Stimulated activated CD4-positive, alpha-beta T cell treated with anti-CD3 and anti-CD28 coated beads, TNF-alpha, amount 100 ng/mL, for 48 hours (primary cell): ENCODE results near the gene NELFA.

ENCODE experiments used
- DNase-seq, 3 donors: peaks; one replicate each; pipeline ENCODE4 v3.0.0-alpha.2; 2020; ENCODE audit warnings: low read depth in 3 of 3

NELFA gene

DNA sequence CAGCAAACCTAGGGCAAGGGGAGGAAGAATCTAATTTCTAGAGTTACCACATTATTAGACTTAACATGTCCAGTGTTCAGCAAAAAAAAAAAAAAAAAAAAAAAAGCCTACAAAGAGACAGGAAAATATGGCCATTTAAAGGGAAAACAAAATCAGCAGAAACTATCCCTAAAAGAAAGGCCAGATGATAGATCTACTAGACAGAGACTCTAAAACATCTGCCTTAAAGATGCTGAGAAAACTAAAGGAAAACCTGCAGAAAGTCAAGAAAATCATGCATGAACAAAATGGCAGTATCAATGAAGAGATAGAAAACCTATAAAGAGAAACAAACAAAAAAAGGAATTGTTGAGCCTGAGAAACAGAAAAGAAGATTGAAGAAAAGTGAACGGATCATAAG, 43.8 kb downstream of the NELFA start:
- DNase-seq = no peak

- DNase-seq = no peak
These were observed 44.3 kb downstream of the NELFA start for GRCh38 chr4:1964443-1964842.

- no peak for DNase-seq
These were observed 45.8 kb downstream of the NELFA start for GRCh38 chr4:1962980-1963379.

GRCh38 chr4:1961563-1961962, 47.2 kb downstream of the NELFA start:
- DNase-seq = no peak

GRCh38 chr4:1961038-1961437, 47.7 kb downstream of the NELFA start:
- DNase-seq = no peak

DNA sequence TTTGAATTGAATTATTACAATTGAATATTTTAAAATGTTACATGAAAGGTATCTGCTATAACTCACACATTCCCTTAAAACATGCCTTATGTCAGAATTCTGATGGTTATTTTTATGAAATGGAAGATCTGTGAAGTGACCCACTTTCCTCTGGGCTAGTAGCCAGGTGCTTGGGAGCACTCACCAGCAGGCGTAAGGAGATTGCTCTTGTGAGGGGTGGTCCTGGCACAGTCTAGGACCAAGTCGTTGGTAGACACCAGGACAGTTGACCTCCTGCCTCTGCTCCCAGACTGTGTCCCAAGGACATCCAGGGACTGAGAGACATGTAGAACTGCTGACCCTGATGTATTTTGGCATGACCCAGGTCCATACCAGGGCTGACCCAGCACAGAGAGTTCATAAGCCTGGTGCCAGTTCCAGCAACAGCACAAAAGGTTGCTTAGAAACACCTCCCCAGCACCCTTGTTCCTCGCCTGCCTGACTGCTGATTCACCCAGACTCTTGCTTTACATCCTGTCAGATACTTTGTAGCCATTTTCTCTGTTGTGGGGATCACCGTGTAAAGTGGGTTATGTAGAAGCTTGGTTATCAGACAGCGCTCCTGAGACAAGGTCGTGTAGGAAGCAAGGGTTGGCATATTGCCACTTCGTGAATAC, 48.5 kb downstream of the NELFA start:
- no peak for DNase-seq

DNA sequence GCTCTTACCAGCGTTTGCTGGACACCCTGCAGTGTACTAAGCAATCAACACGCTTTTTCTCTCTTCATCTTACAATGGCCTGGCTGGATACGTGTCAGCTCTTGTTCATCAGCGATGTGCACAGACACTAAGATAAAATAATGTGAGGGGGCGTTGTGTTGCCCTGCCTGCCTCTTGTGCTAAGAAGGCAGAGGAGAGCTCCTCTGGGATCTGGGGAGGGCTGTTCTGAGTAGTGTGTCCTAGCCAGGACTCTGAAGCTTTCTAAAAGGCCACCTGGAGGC, 49.7 kb downstream of the NELFA start:
- DNase-seq = no peak

DNA sequence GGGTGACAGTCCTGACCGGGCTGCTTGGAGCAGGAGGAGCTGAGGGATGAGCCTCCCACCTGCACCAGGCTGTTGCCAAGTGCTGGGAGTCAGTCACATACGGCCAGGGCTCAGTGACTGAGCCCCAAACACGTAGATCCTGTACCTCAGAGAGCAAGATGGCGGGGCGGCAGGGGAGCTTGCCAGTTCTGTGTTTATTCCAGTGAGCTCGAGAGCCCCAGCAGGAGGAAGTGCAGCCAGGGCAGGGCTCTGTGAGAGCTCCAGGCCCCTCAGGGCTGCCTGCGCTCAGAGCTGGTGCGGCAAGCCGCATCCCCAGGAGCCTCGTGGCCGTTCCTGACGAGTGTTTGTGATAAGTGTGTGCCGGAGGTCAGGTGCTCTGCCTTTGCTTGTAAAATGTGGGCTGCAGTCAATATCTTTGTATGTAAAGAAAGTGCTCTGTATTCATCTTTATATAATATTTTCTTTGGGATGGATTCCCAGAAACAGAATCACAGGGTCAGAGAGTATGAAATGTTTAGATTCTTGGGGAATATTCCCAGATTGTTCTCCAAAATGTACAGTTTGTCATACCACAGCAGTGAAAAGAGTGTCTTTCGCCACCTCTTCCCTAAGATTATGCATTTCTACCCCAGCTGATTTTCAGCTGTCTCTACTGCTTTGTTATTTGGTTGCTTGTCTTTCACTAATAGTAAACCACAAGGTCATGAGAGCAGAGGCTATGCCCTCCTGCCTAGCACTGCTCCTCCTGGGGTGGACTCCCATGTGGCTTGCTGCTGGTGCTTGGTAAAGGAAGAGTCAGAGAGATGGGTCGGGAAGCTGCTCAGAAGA, 50.3 kb downstream of the NELFA start:
- DNase-seq = no peak

DNA sequence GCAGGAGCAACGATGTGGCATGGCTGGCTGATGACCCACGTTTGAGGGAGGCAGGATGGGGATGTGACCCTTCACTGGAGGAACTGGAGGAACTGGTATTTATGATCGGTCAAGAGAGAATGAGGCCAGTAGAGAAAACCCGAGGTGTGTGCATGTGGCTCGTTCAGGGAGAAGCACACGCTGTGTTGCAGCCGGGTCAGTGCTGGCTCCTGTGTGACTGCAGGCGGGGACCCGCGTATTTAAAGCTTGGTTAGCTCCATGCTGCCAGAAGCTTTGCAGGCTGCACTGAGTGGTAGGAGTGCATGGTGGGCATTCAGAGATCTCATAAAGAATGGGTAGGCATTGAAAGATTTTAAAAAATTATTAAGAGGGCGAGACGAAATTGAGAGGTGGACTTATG, 52.1 kb downstream of the NELFA start:
- no peak for DNase-seq

GRCh38 chr4:1953335-1953734, 55.4 kb downstream of the NELFA start:
- DNase-seq = no peak

DNA sequence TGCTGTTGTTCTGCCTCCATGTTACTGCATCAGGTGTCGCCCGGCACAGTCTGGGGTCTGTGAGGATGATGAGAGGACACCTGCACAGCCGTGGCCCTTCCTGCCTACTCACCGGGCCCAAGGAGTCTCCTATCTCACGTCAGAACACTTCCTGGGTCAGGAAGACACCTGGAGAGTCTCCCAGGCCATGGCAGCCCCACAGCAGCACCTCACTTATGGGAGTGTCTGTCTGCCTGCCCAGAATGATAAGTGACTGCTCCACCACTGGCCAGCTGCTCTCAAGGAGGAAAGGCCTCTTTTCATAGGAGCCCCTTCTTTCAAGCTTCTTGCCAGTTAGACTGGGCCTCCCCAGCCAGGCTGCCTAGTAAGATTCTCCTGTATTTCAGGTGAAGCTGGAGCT, 56.1 kb downstream of the NELFA start:
- DNase-seq = no peak

DNA sequence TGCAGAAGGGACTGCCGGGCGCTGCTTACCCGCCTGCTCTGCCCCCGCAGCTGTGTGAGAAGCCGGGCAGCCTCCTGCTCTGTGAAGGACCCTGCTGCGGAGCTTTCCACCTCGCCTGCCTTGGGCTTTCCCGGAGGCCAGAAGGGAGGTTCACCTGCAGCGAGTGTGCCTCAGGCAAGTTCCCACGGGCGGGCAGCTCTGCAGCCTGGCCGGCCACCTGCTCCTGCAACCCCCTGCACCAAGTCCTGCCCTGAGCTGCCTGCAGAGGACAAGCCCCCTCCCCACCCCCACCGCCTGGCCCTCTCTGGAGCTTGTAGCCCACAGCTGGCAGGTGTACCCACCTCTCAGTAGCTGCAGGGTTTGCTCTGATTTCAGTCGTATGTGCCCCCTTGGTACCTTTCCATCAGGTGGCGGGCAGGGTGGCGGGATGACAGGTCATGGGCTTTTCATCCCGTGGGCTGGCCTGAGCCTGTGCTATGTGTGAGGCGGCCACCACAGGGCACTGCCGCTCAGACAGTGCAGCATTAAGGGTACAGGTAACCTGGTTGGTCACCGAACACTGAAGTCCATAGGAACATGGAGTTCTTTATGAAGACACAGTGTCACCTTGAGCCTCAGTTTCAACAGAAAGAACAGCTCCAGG, 56.6 kb downstream of the NELFA start:
- no peak for DNase-seq

- DNase-seq = no peak
These were observed 58.4 kb downstream of the NELFA start for GRCh38 chr4:1950369-1950768.

DNA sequence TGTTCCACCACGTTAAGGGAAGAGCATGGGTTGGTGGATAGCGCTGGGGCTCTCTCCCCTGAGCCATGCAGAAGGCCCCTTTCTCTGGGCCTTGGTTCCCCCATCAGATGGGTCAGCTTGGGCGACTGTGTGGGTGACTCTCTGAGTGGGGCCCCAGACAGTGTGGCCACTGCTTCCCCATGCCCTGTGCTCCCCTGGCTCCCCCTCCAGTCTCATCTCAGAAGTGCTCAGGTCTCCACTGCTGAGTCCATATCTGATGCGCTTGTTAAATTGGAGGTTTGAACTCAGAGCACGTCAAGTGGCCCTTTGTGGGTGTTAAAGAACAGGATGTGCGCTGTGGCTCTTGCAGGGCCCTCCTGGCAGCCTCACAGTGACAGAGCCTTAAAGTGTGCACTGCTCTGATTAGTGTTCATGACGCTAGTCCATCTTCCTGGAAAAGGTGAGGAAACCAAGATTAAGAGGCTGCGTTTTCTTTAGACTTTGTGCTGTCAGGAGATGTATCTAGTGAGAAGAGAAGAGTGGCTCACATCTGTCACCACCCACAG, 59.8 kb downstream of the NELFA start:
- DNase-seq = no peak

- DNase-seq = no peak
These were observed 60.5 kb downstream of the NELFA start for GRCh38 chr4:1948232-1948631.

- no peak for DNase-seq
These were observed 62.9 kb downstream of the NELFA start for GRCh38 chr4:1945912-1946311.

- no peak for DNase-seq
These were observed 63.5 kb downstream of the NELFA start for GRCh38 chr4:1945124-1945895.

GRCh38 chr4:1943928-1944327, 64.8 kb downstream of the NELFA start:
- DNase-seq = no peak

DNA sequence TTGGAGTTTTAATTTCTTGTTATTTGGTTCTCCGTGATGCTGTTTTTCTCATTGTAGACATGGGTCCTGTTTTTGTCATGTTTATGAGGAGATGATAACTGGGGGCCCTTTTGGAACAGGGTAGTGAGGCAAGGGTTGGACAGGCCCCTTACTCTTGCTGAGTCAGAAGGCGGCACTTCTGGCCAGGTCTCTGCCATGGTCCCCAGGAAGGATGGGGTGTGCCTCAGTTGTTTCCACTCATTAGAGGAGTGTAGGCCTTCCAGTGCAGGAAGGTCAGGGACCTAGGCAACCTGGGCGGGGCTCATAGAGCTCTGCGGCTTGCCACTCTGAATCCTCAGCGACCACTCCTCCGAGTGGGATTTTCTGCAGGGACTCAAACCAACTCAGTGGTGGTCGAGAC, 68.2 kb downstream of the NELFA start:
- no peak for DNase-seq

DNA sequence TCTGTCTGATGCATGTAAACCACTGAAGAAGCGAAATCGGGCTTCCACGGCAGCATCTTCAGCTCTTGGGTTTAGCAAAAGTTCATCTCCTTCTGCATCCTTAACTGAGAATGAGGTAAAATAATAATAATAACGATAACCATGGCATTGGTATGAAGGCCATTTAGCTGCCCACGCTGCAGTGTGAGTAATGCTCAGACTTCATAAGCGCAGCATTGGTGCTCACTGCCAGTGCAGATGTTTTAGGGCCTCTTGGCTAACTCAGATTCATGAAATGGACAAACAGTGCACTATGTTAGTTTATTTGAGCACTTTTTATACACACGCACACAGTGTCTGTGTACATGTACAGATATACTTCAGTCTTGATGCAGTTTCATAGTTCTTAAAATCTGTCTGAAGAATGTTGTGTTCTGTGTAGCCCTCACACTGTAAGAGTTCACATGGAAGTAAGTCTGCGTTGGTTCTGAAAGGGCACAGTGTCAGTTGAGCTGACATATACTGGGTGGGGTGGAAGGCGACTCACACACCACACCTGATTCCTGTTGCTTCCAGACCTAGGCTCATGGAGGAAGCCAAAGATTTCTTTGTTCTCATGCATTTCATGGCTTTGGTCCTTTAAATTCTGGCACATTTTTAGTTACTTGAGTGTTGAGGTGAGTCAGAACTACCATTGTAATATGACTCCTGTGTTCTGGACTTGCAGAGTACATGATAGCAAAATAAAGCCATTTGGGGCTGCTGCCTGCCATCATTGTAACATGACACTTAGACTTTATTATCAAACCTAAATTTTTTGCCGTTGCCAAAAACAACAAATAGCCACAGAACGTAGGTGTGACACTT, 68.9 kb downstream of the NELFA start:
- DNase-seq = no peak

GRCh38 chr4:1938027-1938426, 70.7 kb downstream of the NELFA start:
- no peak for DNase-seq
